Jurkat, Clone E6-1 (cell line): Measurements from ENCODE around the gene MCTP1.

Source experiments
- DNase-seq: peaks from one replicate; pipeline ENCODE4 v3.0.0-alpha.2; 2011; ENCODE audit warnings: low read depth, low spot score
- H3K4me3 ChIP-seq: 2 replicates; pipeline ENCODE4 v1.5.1; 2011; ENCODE audit warnings: mild to moderate bottlenecking, low read length, control low read depth, moderate library complexity

MCTP1 gene

GRCh38 chr5:95087816-95088317, 197.0 kb downstream of the MCTP1 start:
- H3K4me3 ChIP-seq, result no peak overlapping the region
- DNase-seq, result no peak

- DNase-seq, result no peak
- H3K4me3 ChIP-seq, result no peak overlapping the region
Measured at GRCh38 chr5:95086927-95087815, 197.7 kb downstream of the MCTP1 start.

GRCh38 chr5:95084757-95085156, 200.1 kb downstream of the MCTP1 start:
- no peak for DNase-seq
- H3K4me3 ChIP-seq, result no peak overlapping the region

GRCh38 chr5:95083606-95084005, 201.3 kb downstream of the MCTP1 start:
- DNase-seq, result no peak
- no peak overlapping the region for H3K4me3 ChIP-seq

GRCh38 chr5:95081982-95082381, 202.9 kb downstream of the MCTP1 start:
- no peak overlapping the region for H3K4me3 ChIP-seq
- DNase-seq, result no peak

GRCh38 chr5:95081500-95081960, 203.4 kb downstream of the MCTP1 start:
- no peak overlapping the region for H3K4me3 ChIP-seq
- peak; percentile 25 for DNase-seq

GRCh38 chr5:95080441-95080840, 204.5 kb downstream of the MCTP1 start:
- no peak overlapping the region for H3K4me3 ChIP-seq
- no peak for DNase-seq

- H3K4me3 ChIP-seq, result no peak overlapping the region
Measured at GRCh38 chr5:95080030-95080429, 204.9 kb downstream of the MCTP1 start.

GRCh38 chr5:95078868-95079267, 206.0 kb downstream of the MCTP1 start:
- H3K4me3 ChIP-seq, result no peak overlapping the region
- no peak for DNase-seq

More at GRCh38 chr5:95080030-95080429, 204.9 kb downstream of the MCTP1 start:
- DNase-seq, result no peak

- no peak overlapping the region for H3K4me3 ChIP-seq
- DNase-seq, result no peak
Measured at GRCh38 chr5:95076395-95077185, 208.3 kb downstream of the MCTP1 start.

- no peak for DNase-seq
- no peak overlapping the region for H3K4me3 ChIP-seq
Measured at GRCh38 chr5:95075111-95075510, 209.8 kb downstream of the MCTP1 start.

GRCh38 chr5:95072281-95072680, 212.6 kb downstream of the MCTP1 start:
- DNase-seq, result no peak
- H3K4me3 ChIP-seq, result no peak overlapping the region

GRCh38 chr5:95070866-95071265, 214.0 kb downstream of the MCTP1 start:
- no peak overlapping the region for H3K4me3 ChIP-seq

GRCh38 chr5:95070453-95070852, 214.4 kb downstream of the MCTP1 start:
- no peak for DNase-seq
- no peak overlapping the region for H3K4me3 ChIP-seq

More at GRCh38 chr5:95070866-95071265, 214.0 kb downstream of the MCTP1 start:
- no peak for DNase-seq

GRCh38 chr5:95069948-95070347, 214.9 kb downstream of the MCTP1 start:
- H3K4me3 ChIP-seq, result no peak overlapping the region
- DNase-seq, result no peak

- no peak for DNase-seq
- no peak overlapping the region for H3K4me3 ChIP-seq
Measured at GRCh38 chr5:95069021-95069420, 215.9 kb downstream of the MCTP1 start.

GRCh38 chr5:95068289-95068910, 216.5 kb downstream of the MCTP1 start:
- no peak for DNase-seq
- H3K4me3 ChIP-seq, result no peak overlapping the region

GRCh38 chr5:95066048-95066447, 218.8 kb downstream of the MCTP1 start:
- H3K4me3 ChIP-seq, result no peak overlapping the region
- no peak for DNase-seq

- no peak for DNase-seq
- H3K4me3 ChIP-seq, result no peak overlapping the region
Measured at GRCh38 chr5:95063492-95063891, 221.4 kb downstream of the MCTP1 start.
